Smooth muscle cell (in vitro differentiated cells): ENCODE measurements around the gene LPAR5. TPM values are rescaled to one million over a fixed set of nuclear protein-coding genes. Genes with fewer than 3 reads are reported as not detected.

Source experiments
- DNase-seq: peaks from one replicate; lab custom pipeline; 2025; ENCODE audit not compliant: unreplicated experiment; lab: John Stamatoyannopoulos, UW
- H2AFZ ChIP-seq: fragments of 200-600 bp; sonication (generic); 2 replicates; pipeline ENCODE4 v1.6.0; 2016; ENCODE audit warnings: antibody characterized with exemption, low read depth, mild to moderate bottlenecking
- H3F3A ChIP-seq: fragments of 200-600 bp; sonication (generic); 2 replicates; pipeline ENCODE4 v1.6.0; 2017; ENCODE audit warnings: antibody characterized with exemption, low read depth
- H3K27ac ChIP-seq: fragments of 200-600 bp; sonication (generic); 2 replicates; pipeline ENCODE4 v1.5.1; 2016; ENCODE audit warnings: low read depth, mild to moderate bottlenecking
- H3K27me3 ChIP-seq: fragments of 200-600 bp; sonication (generic); 2 replicates; pipeline ENCODE4 v1.6.1; 2016; ENCODE audit warnings: low read depth, mild to moderate bottlenecking
- H3K36me3 ChIP-seq: fragments of 200-600 bp; sonication (generic); 2 replicates; pipeline ENCODE4 v1.5.1; 2016; ENCODE audit warnings: low read depth
- H3K4me1 ChIP-seq: fragments of 200-600 bp; sonication (generic); 2 replicates; pipeline ENCODE4 v1.5.1; 2016; ENCODE audit warnings: low read depth
- H3K4me2 ChIP-seq: fragments of 200-600 bp; sonication (generic); 2 replicates; pipeline ENCODE4 v1.6.0; 2016; ENCODE audit warnings: mild to moderate bottlenecking
- H3K4me3 ChIP-seq: fragments of 200-600 bp; sonication (generic); 2 replicates; pipeline ENCODE4 v1.5.1; 2016; ENCODE audit warnings: mild to moderate bottlenecking
- H3K79me2 ChIP-seq: fragments of 200-600 bp; sonication (generic); 2 replicates; pipeline ENCODE4 v1.6.0; 2016; ENCODE audit warnings: low read depth, mild to moderate bottlenecking
- H3K9ac ChIP-seq: fragments of 200-600 bp; sonication (generic); 2 replicates; pipeline ENCODE4 v1.6.0; 2016; ENCODE audit warnings: low read depth
- H3K9me3 ChIP-seq: fragments of 200-600 bp; sonication (generic); replicated peaks from 2 replicates; pipeline ENCODE4 v1.5.1; 2016; ENCODE audit warnings: low read depth
- H4K20me1 ChIP-seq: fragments of 200-600 bp; sonication (generic); 2 replicates; pipeline ENCODE4 v1.6.0; 2016; ENCODE audit warnings: low read depth
- CTCF ChIP-seq: fragments of 200-600 bp; sonication (generic); IDR thresholded peaks from 2 replicates; pipeline ENCODE4 v1.5.1; 2017; ENCODE audit warnings: borderline replicate concordance, mild to moderate bottlenecking, antibody characterized with exemption; ENCODE audit not compliant: insufficient read depth, poor library complexity, severe bottlenecking
- WGBS: methylation state at CpG from one replicate; pipeline ENCODE4 v1.1.7; 2016; ENCODE audit warnings: low lambda C conversion rate; 5-methylcytosine and 5-hydroxymethylcytosine counted together
- polyA plus RNA-seq: library from polyadenylated mRNA; unstranded; fragments of >200 nt; fragmentation: Nextera tagmentation; extraction: Ambion mirVana; gene quantifications from 2 replicates; pipeline ENCODE4 v1.2.1, GENCODE V29; 2016
- total RNA-seq: library from RNA; depleted of rRNA; stranded (reverse); fragments of >200 nt; gene quantifications from 2 replicates; pipeline ENCODE4 v1.2.3, GENCODE V29; 2014

The LPAR5 gene
- total and polyA plus RNA-seq, 2 experiments from 2014 or later, result 1.8 to 2.0 TPM

GRCh38 chr12:6630736-6631135 is 5.0 kb downstream of the LPAR5 start:
- H3K27me3 ChIP-seq, result no peaks in the 10 kb centered on the region
- H3K9me3 ChIP-seq, result no peaks in the 10 kb centered on the region
- no peaks in the 10 kb centered on the region for H3K36me3 ChIP-seq
- H4K20me1 ChIP-seq, result no peaks in the 10 kb centered on the region
- no peak overlapping the region for H3K4me2 ChIP-seq
- no peaks in the 10 kb centered on the region for H3K79me2 ChIP-seq
- H3K4me3 ChIP-seq, result no peak overlapping the region
- H3F3A ChIP-seq, result no peaks in the 10 kb centered on the region
- peaks cover 16% of the 10 kb centered on the region for H3K4me1 ChIP-seq
- no peak overlapping the region for H3K27ac ChIP-seq
- DNase-seq, result no peak
- no peak for TF ChIP-seq CTCF
- no peak overlapping the region for H2AFZ ChIP-seq
- H3K9ac ChIP-seq, result no peak overlapping the region
- WGBS, result 65% methylated on average over 5 of the region's 5 CpGs

- no peak for TF ChIP-seq CTCF
- no peak overlapping the region for H3K27ac ChIP-seq
- H4K20me1 ChIP-seq, result no peaks in the 10 kb centered on the region
- no peak overlapping the region for H3K4me2 ChIP-seq
- H3K4me1 ChIP-seq, result peaks cover 6% of the 10 kb centered on the region
- WGBS, result 73% methylated on average over 7 of the region's 7 CpGs
- no peak overlapping the region for H2AFZ ChIP-seq
- H3K9me3 ChIP-seq, result no peaks in the 10 kb centered on the region
- no peaks in the 10 kb centered on the region for H3K36me3 ChIP-seq
- H3K79me2 ChIP-seq, result no peaks in the 10 kb centered on the region
- no peak overlapping the region for H3K9ac ChIP-seq
- no peak for DNase-seq
- no peaks in the 10 kb centered on the region for H3F3A ChIP-seq
- H3K4me3 ChIP-seq, result no peak overlapping the region
- no peaks in the 10 kb centered on the region for H3K27me3 ChIP-seq
Observed at GRCh38 chr12:6627616-6628015, 8.1 kb downstream of the LPAR5 start.

GRCh38 chr12:6626654-6627283 is 9.0 kb downstream of the LPAR5 start:
- TF ChIP-seq CTCF, result no peak
- H3K4me3 ChIP-seq, result no peak overlapping the region
- H3K36me3 ChIP-seq, result no peaks in the 10 kb centered on the region
- no peaks in the 10 kb centered on the region for H3K9me3 ChIP-seq
- 93% methylated on average over 8 of the region's 8 CpGs for WGBS
- no peak overlapping the region for H2AFZ ChIP-seq
- no peak overlapping the region for H3K4me2 ChIP-seq
- no peaks in the 10 kb centered on the region for H3F3A ChIP-seq
- no peaks in the 10 kb centered on the region for H3K27me3 ChIP-seq
- H3K9ac ChIP-seq, result no peak overlapping the region
- no peaks in the 10 kb centered on the region for H3K4me1 ChIP-seq
- no peak overlapping the region for H3K27ac ChIP-seq
- H3K79me2 ChIP-seq, result no peaks in the 10 kb centered on the region
- H4K20me1 ChIP-seq, result no peaks in the 10 kb centered on the region
- no peak for DNase-seq

- no peak for TF ChIP-seq CTCF
- H3K4me3 ChIP-seq, result no peak overlapping the region
- no peak overlapping the region for H3K27ac ChIP-seq
- H3K79me2 ChIP-seq, result no peaks in the 10 kb centered on the region
- no peaks in the 10 kb centered on the region for H3K4me1 ChIP-seq
- no peaks in the 10 kb centered on the region for H3F3A ChIP-seq
- H3K36me3 ChIP-seq, result no peaks in the 10 kb centered on the region
- H4K20me1 ChIP-seq, result no peaks in the 10 kb centered on the region
- H3K4me2 ChIP-seq, result peak overlapping the region; percentile 74
- no peak for DNase-seq
- 97% methylated on average over 28 of the region's 29 CpGs for WGBS
- H3K9me3 ChIP-seq, result no peaks in the 10 kb centered on the region
- H2AFZ ChIP-seq, result no peak overlapping the region
- no peak overlapping the region for H3K9ac ChIP-seq
- H3K27me3 ChIP-seq, result no peaks in the 10 kb centered on the region
Observed at GRCh38 chr12:6620885-6621274, 14.9 kb downstream of the LPAR5 start.
